ENCODE measurements around the gene CSPG4. TPM values are rescaled to one million over a fixed set of nuclear protein-coding genes. Genes with fewer than 3 reads are reported as not detected.
"Not testable (repeated sequence)": the region's sequence is repeated elsewhere in the genome, so short reads cannot be mapped to it uniquely, and the experiment has no call there.

CSPG4 gene
- total RNA-seq, 1 experiment from 2014 or later: 32.3 TPM

- in situ Hi-C loops (cut with HindIII; ENCODE audit: low sequenced_read_pairs): no loop called here
- DNase-seq (ENCODE audit: low spot score): no peak
Measured at GRCh38 chr15:75725719-75726607, 13.3 kb upstream of the CSPG4 start.

- in situ Hi-C loops (cut with HindIII; ENCODE audit: low sequenced_read_pairs): no loop called here
- DNase-seq (ENCODE audit: low spot score): no peak
Measured at GRCh38 chr15:75725006-75725718, 12.5 kb upstream of the CSPG4 start.

- peak; percentile 83 for DNase-seq (ENCODE audit: low spot score)
- in situ Hi-C loops (cut with HindIII; ENCODE audit: low sequenced_read_pairs): no loop called here
Measured at GRCh38 chr15:75723847-75724660, 11.4 kb upstream of the CSPG4 start.

- in situ Hi-C loops (cut with HindIII; ENCODE audit: low sequenced_read_pairs): no loop called here
- DNase-seq (ENCODE audit: low spot score): no peak
Measured at GRCh38 chr15:75723171-75723846, 10.7 kb upstream of the CSPG4 start.

- in situ Hi-C loops (cut with HindIII; ENCODE audit: low sequenced_read_pairs): no loop called here
- DNase-seq (ENCODE audit: low spot score): no peak
Measured at GRCh38 chr15:75721923-75722870, 9.5 kb upstream of the CSPG4 start.

GRCh38 chr15:75721480-75721922 lies 8.9 kb upstream of the CSPG4 start:
- in situ Hi-C loops (cut with HindIII; ENCODE audit: low sequenced_read_pairs): no loop called here
- no peak for DNase-seq (ENCODE audit: low spot score)

GRCh38 chr15:75720787-75721479 lies 8.3 kb upstream of the CSPG4 start:
- in situ Hi-C loops (cut with HindIII; ENCODE audit: low sequenced_read_pairs): no loop called here
- peak; percentile 76 for DNase-seq (ENCODE audit: low spot score)

- in situ Hi-C loops (cut with HindIII; ENCODE audit: low sequenced_read_pairs): no loop called here
- no peak for DNase-seq (ENCODE audit: low spot score)
Measured at GRCh38 chr15:75720297-75720696, 7.6 kb upstream of the CSPG4 start.

GRCh38 chr15:75718328-75718727 lies 5.7 kb upstream of the CSPG4 start:
- DNase-seq (ENCODE audit: low spot score): no peak
- in situ Hi-C loops (cut with HindIII; ENCODE audit: low sequenced_read_pairs): no loop called here

GRCh38 chr15:75717001-75717400 lies 4.4 kb upstream of the CSPG4 start:
- DNase-seq (ENCODE audit: low spot score); in situ Hi-C loops (cut with HindIII; ENCODE audit: low sequenced_read_pairs): not testable (repeated sequence)

GRCh38 chr15:75716249-75716950 lies 3.8 kb upstream of the CSPG4 start:
- in situ Hi-C loops (cut with HindIII; ENCODE audit: low sequenced_read_pairs); DNase-seq (ENCODE audit: low spot score): not testable (repeated sequence)

- DNase-seq (ENCODE audit: low spot score); in situ Hi-C loops (cut with HindIII; ENCODE audit: low sequenced_read_pairs): not testable (repeated sequence)
Measured at GRCh38 chr15:75715312-75715832, 2.7 kb upstream of the CSPG4 start.

GRCh38 chr15:75714195-75714594 lies 1.5 kb upstream of the CSPG4 start:
- in situ Hi-C loops (cut with HindIII; ENCODE audit: low sequenced_read_pairs): no loop called here
- no peak for DNase-seq (ENCODE audit: low spot score)

- peak; percentile 49 for DNase-seq (ENCODE audit: low spot score)
- in situ Hi-C loops (cut with HindIII; ENCODE audit: low sequenced_read_pairs): no loop called here
Measured at GRCh38 chr15:75713338-75713895, 769 bp upstream of the CSPG4 start.

- DNase-seq (ENCODE audit: low spot score); in situ Hi-C loops (cut with HindIII; ENCODE audit: low sequenced_read_pairs): not testable (repeated sequence)
Measured at GRCh38 chr15:75711495-75711894, 1.2 kb downstream of the CSPG4 start.

GRCh38 chr15:75710874-75711273 lies 1.8 kb downstream of the CSPG4 start:
- in situ Hi-C loops (cut with HindIII; ENCODE audit: low sequenced_read_pairs): not testable (repeated sequence)

More at GRCh38 chr15:75710874-75711273, 1.8 kb downstream of the CSPG4 start:
- DNase-seq (ENCODE audit: low spot score): not testable (repeated sequence)

Measured in G401 (cell line).